MCF 10A (cell line): ENCODE results near the gene PCP4. TPM values are rescaled to one million over a fixed set of nuclear protein-coding genes. Genes with fewer than 3 reads are reported as not detected.

Experiments used
- BruUV-seq: library from RNA; stranded (reverse); fragments of 400-500 nt; replicated peaks from 2 replicates; lab custom pipeline; 2021; lab: Mats Ljungman, UMichigan
- CTCF ChIA-PET: fragments of 300-600 bp; sonication (Branson Sonifier 250); formaldehyde crosslinking; extraction: SDS; loops from one replicate; lab custom pipeline; 2021; ENCODE audit warnings: antibody characterized with exemption, inconsistent platforms; lab: Yijun Ruan, JAX
- POLR2A ChIA-PET: fragments of 300-600, 350-650 bp; sonication (Branson Sonifier 250); formaldehyde crosslinking; extraction: SDS; loops from one replicate; lab custom pipeline; 2020; ENCODE audit warnings: antibody characterized with exemption, inconsistent platforms; lab: Yijun Ruan, JAX
- DNase-seq: peaks from one replicate; pipeline ENCODE4 v3.0.0-alpha.2; 2018; ENCODE audit not compliant: unreplicated experiment
- H3K27ac Mint-ChIP-seq: one replicate; pipeline ENCODE4 v1.8.0; 2022; ENCODE audit warnings: mild to moderate bottlenecking, low read depth, mixed read lengths; ENCODE audit not compliant: unreplicated experiment
- H3K27me3 Mint-ChIP-seq: one replicate; pipeline ENCODE4 v1.8.0; 2022; ENCODE audit warnings: mixed read lengths; ENCODE audit not compliant: insufficient read depth, unreplicated experiment
- H3K36me3 Mint-ChIP-seq: one replicate; pipeline ENCODE4 v1.8.0; 2022; ENCODE audit warnings: mild to moderate bottlenecking, moderate library complexity, mixed read lengths; ENCODE audit not compliant: insufficient read depth, unreplicated experiment
- H3K4me1 Mint-ChIP-seq: one replicate; pipeline ENCODE4 v1.8.0; 2022; ENCODE audit warnings: mixed read lengths; ENCODE audit not compliant: insufficient read depth, unreplicated experiment
- H3K4me3 Mint-ChIP-seq: one replicate; pipeline ENCODE4 v1.8.0; 2022; ENCODE audit warnings: mild to moderate bottlenecking, moderate library complexity, mixed read lengths; ENCODE audit not compliant: unreplicated experiment
- H3K9me3 Mint-ChIP-seq: one replicate; pipeline ENCODE4 v1.8.0; 2022; ENCODE audit warnings: mixed read lengths; ENCODE audit not compliant: unreplicated experiment
- intact Hi-C: fragments of 100-400 bp; cut with micrococcal nuclease; formaldehyde crosslinking; loops from 2 replicates; pipeline ENCODE4 v1.14.1; 2022
- total RNA-seq: library from RNA; stranded (reverse); gene quantifications from 2 replicates; pipeline ENCODE4 v1.2.3, GENCODE V29; 2022
- TF ChIP-seq, protein P1 (sequence below): fragments of 200-600 bp; IDR thresholded peaks from one replicate; pipeline ENCODE4 v1.8.0; 2022; ENCODE audit warnings: antibody characterized with exemption, mild to moderate bottlenecking; ENCODE audit not compliant: unreplicated experiment

The PCP4 gene
- total RNA-seq, 1 experiment from 2014 or later, result not detected

DNA sequence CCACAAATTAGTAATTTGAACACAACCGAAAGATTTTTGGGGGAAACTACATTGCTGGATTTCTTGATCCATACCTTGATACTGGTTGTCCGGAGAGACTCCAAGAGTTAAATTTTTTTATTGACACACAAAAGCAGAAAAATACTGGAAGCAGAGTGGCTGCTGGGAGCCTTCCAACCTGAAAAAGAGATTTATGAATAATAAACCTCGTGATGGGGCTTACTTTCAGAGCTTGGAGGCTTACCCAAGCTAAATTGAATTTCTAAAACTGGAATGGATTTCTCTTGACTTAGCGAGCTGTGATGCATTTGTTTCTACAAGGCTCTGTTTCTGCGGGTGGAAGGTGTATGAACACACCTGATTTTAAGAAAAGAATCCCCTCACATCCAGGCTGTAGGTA is 35.7 kb downstream of the PCP4 start:
- no TSS peak for BruUV-seq
- intact Hi-C loops, result no loop called here
- CTCF ChIA-PET, result interaction anchor here (0.8 kb wide), 1 partner anchor 34 kb away, joined by 4 read pairs; no protein-coding TSS in a partner anchor

DNA sequence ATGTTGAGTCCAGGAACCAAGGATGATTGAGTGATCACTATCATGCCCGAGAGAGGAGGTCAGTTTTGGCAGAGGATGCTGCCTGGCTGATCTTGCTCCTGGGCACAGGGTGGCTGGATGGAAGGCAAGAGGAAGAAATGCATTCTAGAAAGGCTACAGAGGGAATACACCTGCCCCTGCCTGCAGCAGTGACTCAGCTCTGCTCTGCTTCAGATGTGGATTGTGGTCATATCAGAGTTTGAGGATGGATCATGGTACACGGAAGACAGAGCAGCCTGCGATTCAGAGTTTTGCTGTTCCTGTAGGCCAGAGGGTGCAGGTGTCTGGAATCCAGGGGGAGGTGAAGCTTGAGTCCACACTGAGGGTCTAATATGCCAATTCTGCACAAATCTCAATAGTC is 37.2 kb downstream of the PCP4 start:
- POLR2A ChIA-PET, result no interaction called here
- intact Hi-C loops, result no loop called here
- no TSS peak for BruUV-seq
- Mint-ChIP-seq H3K36me3 (no peaks in the 10 kb centered on the region), H3K4me3 (no peak overlapping the region), H3K4me1 (no peaks in the 10 kb centered on the region), H3K27me3 (peaks cover 18% of the 10 kb centered on the region), H3K27ac (no peak overlapping the region), H3K9me3 (peaks cover 7% of the 10 kb centered on the region)
- CTCF ChIA-PET, result interaction anchor here (0.5 kb wide), 1 partner anchor 1492 kb away, joined by 3 read pairs; no protein-coding TSS in a partner anchor
- TF ChIP-seq, protein P1, sequence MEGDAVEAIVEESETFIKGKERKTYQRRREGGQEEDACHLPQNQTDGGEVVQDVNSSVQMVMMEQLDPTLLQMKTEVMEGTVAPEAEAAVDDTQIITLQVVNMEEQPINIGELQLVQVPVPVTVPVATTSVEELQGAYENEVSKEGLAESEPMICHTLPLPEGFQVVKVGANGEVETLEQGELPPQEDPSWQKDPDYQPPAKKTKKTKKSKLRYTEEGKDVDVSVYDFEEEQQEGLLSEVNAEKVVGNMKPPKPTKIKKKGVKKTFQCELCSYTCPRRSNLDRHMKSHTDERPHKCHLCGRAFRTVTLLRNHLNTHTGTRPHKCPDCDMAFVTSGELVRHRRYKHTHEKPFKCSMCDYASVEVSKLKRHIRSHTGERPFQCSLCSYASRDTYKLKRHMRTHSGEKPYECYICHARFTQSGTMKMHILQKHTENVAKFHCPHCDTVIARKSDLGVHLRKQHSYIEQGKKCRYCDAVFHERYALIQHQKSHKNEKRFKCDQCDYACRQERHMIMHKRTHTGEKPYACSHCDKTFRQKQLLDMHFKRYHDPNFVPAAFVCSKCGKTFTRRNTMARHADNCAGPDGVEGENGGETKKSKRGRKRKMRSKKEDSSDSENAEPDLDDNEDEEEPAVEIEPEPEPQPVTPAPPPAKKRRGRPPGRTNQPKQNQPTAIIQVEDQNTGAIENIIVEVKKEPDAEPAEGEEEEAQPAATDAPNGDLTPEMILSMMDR, result no peak
- no peak for DNase-seq

More for the DNA sequence above, 35.7 kb downstream of the PCP4 start:
- Mint-ChIP-seq H3K4me1 (no peaks in the 10 kb centered on the region), H3K36me3 (no peaks in the 10 kb centered on the region), H3K27me3 (peaks cover 18% of the 10 kb centered on the region), H3K27ac (no peak overlapping the region), H3K9me3 (peaks cover 7% of the 10 kb centered on the region), H3K4me3 (no peak overlapping the region)
- TF ChIP-seq, protein P1, result no peak
- POLR2A ChIA-PET, result no interaction called here
- no peak for DNase-seq

DNA sequence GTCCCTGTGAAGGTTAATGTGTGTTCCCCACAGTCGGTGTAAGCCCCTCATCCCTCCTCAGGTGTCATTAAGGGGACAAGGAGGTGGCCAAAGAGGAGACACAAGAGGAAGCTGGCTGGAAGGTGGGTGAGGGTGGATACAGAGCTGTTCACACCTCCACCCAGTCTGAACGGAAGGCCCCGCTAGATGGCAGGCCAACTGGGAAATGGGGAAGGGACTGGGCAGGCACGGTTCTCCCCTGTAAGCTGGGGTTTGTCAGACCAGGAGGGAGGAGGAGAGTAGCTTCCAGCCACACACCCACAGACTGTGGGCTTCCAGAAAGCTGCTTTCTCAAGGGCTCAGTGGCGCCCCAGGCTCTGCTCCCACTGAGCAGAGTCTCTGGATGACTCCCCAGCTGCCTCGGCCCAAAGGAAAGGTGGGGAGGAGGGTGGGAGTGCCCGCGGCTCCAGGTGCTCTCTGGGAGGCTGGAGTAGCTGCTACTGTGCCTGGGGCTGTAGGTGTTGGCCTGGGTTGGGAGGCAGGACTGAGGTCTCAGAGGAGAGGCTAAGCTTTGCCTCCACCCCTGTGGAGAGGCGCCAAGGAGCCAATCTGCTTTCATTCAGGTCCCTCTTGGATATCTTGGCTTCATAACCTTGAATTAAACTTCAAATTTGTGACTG is 41.2 kb downstream of the PCP4 start:
- CTCF ChIA-PET, result interaction anchor here (0.7 to 2.5 kb wide), 2 partner anchors 41 to 212 kb away, joined by 8 to 10 read pairs; partner anchors contain the start of gene PCP4
- no peaks in the 10 kb centered on the region for H3K36me3 Mint-ChIP-seq
- H3K4me3 Mint-ChIP-seq, result no peak overlapping the region
- no TSS peak for BruUV-seq
- intact Hi-C loops, result no loop called here
- H3K4me1 Mint-ChIP-seq, result no peaks in the 10 kb centered on the region
- H3K27me3 Mint-ChIP-seq, result peaks cover 19% of the 10 kb centered on the region
- no peak for DNase-seq
- TF ChIP-seq, protein P1, result no peak
- no peak overlapping the region for H3K27ac Mint-ChIP-seq
- POLR2A ChIA-PET, result no interaction called here
- peaks cover 7% of the 10 kb centered on the region for H3K9me3 Mint-ChIP-seq

DNA sequence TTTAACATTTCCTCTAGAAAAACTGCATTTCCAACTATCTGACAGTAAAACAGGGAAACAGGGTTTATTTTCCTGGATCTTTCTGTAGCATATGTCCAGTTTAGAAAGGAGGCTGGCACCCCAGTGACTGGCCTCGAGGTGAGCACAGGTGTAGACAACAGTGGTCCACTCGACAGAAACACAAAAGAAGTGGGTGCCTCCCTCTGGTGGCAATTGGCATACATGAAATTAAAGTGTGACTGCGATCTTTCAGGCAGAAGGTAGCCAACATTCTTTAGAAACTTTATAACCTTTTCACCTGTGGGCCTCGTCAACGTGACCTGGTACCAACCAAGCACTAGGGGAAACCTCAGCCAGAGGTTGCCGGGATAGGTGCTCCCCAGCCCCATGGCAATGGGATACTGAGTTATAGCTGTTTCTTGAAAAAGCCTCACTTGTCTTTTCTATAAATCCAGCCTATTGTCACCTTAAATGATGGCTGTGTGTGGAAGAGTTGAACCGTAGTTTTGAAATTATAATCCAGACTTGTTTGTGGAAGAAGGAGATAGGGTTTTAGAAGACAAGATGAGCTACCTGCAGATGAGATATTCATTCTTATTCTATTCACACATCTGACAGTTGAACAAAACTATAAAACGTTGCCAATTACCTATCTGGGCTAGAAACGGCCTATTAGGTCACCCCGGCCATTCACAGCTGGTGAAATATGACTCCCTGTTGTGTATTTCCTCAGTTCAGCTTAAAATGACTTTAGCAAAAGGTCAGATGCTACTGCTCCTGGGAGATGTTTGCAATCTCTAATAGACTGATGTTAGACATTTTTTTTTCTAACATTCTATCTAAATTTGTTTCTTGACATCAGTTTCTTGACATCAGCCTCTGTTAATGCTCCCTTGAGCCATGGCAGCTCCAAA is 44.3 kb downstream of the PCP4 start:
- Mint-ChIP-seq H3K4me1 (no peaks in the 10 kb centered on the region), H3K27ac (no peak overlapping the region), H3K4me3 (no peak overlapping the region), H3K27me3 (peaks cover 26% of the 10 kb centered on the region), H3K36me3 (no peaks in the 10 kb centered on the region), H3K9me3 (peaks cover 5% of the 10 kb centered on the region)
- no TSS peak for BruUV-seq
- DNase-seq, result no peak
- TF ChIP-seq, protein P1, result no peak
- ChIA-PET CTCF (interaction anchor here (1.0 to 1.6 kb wide), 2 partner anchors 11 to 209 kb away, joined by 4 to 6 read pairs; no protein-coding TSS in a partner anchor), POLR2A (no interaction called here)
- intact Hi-C loops, result no loop called here
